MM.1S (cell line): ENCODE results near the gene PAPPA.

Source experiments
- CTCF ChIP-seq: fragments of 300-600 bp; sonication (generic); IDR thresholded peaks from 2 replicates; pipeline ENCODE4 v1.5.1; 2016; ENCODE audit warnings: antibody characterized with exemption, low read length, mixed read lengths
- EZH2phosphoT487 ChIP-seq: fragments of 300-600 bp; sonication (generic); IDR thresholded peaks from 2 replicates; pipeline ENCODE4 v1.6.1; 2018; ENCODE audit warnings: antibody characterized with exemption, low read length

GRCh38 chr9:116280529-116280928, 126.9 kb downstream of the PAPPA start:
- TF ChIP-seq CTCF, result no peak
- TF ChIP-seq EZH2phosphoT487, result no peak
